Activated naive CD8-positive, alpha-beta T cell treated with anti-CD3 and anti-CD28 coated beads for 36 hours (primary cell): Measurements from ENCODE around the gene DPF1. TPM values are rescaled to one million over a fixed set of nuclear protein-coding genes. Genes with fewer than 3 reads are reported as not detected.
"Not testable (repeated sequence)": the region's sequence is repeated elsewhere in the genome, so short reads cannot be mapped to it uniquely, and the experiment has no call there.

ENCODE experiments used
- DNase-seq: peaks from one replicate; pipeline ENCODE4 v3.0.0; 2021
- H3K27ac Mint-ChIP-seq: one replicate; pipeline ENCODE4 v1.8.0; 2022; ENCODE audit warnings: mild to moderate bottlenecking, moderate library complexity, mixed read lengths
- H3K27me3 Mint-ChIP-seq: one replicate; pipeline ENCODE4 v1.8.0; 2022; ENCODE audit warnings: mild to moderate bottlenecking, mixed read lengths
- H3K36me3 Mint-ChIP-seq: one replicate; pipeline ENCODE4 v1.8.0; 2021; ENCODE audit warnings: mild to moderate bottlenecking, mixed read lengths
- H3K4me1 Mint-ChIP-seq: one replicate; pipeline ENCODE4 v1.8.0; 2021; ENCODE audit warnings: mixed read lengths
- H3K4me3 Mint-ChIP-seq: one replicate; pipeline ENCODE4 v1.8.0; 2022; ENCODE audit warnings: mild to moderate bottlenecking, moderate library complexity, mixed read lengths
- H3K9me3 Mint-ChIP-seq: one replicate; pipeline ENCODE4 v1.8.0; 2022; ENCODE audit warnings: mixed read lengths
- total RNA-seq, 2 experiments: library from RNA; stranded (reverse); gene quantifications; one replicate each; pipeline ENCODE4 v1.2.3, GENCODE V29; 2021

Gene DPF1
- total RNA-seq, result under 1 TPM; 0.41 to 0.50 TPM

DNA sequence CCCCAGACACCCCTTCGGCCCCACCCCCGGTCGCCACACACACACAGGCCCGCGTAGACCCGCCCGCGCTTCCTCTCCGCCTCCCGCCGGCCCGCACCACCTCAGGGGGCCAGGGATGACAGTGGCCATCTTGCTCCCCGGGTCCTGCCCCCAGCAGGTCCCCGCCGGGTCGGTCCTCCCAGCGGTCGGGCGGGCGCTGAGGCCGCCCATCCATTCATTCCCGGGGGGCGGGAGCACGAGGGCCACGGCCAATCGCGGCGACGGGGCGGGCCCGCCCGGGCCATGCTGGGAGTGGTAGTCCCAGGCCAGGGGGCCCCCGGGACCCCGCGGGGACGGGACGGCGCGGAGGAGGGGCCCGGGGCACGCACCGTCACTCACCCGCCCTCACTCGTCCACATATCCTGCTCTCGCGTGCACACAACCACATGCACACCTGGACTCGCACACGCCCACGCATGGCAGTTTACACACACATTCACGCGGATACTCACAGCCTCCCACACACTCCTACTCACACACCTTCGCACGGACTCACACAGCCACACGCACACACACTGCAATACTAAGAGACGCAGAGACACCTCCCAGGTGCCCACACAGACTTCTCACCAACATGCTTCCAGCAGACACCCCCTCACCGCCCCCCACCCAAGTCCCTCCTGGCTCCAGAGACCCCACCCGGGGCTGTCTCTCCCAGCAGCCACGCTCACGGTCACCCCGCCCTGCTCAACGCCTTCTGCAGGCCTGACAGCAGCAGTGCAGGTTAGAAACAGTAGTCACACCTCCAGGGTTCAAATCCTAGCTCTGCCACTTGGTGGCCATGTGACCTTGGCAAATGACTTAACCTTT is at the start of gene DPF1:
DPF1 (minus strand) TSS at position 209 of the 849 bp plus-strand sequence; CDS start at position 129, 80 bp downstream.
- DNase-seq, result peak; percentile 83
- H3K27me3 Mint-ChIP-seq, result peaks cover 90% of the 10 kb centered on the region
- peak within 1 kb of the TSS; percentile 78 for H3K4me3 Mint-ChIP-seq
- no peaks in the 10 kb centered on the region for H3K9me3 Mint-ChIP-seq
- H3K4me1 Mint-ChIP-seq, result peaks cover 12% of the 10 kb centered on the region
- H3K27ac Mint-ChIP-seq, result no peak within 1 kb of the TSS
- no peaks in the 10 kb centered on the region for H3K36me3 Mint-ChIP-seq

DNA sequence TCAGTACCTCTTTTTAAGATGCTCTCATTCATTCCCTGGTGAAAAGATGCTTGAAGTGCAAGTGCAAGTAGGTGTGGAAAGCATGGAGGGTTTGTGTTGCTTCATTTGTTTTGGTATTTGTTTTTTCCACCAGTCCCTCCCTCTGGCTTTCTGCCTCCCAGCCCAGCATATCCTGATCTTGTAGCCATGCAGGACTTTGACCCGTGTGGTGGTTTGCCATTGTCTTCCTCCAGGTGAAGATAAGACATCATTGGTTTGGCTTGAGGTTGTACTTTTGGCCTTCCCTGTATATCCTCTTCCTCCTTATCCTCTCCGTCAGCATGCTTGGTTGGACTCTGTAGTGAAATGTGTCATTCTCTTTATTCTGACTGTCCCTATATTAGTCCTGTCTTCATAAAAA is 49.5 kb upstream of the DPF1 start:
- no peaks in the 10 kb centered on the region for H3K27me3 Mint-ChIP-seq
- DNase-seq, result no peak
- no peak overlapping the region for H3K4me3 Mint-ChIP-seq
- no peak overlapping the region for H3K27ac Mint-ChIP-seq
- H3K9me3 Mint-ChIP-seq, result no peaks in the 10 kb centered on the region
- no peaks in the 10 kb centered on the region for H3K36me3 Mint-ChIP-seq
- H3K4me1 Mint-ChIP-seq, result peaks cover 7% of the 10 kb centered on the region

DNA sequence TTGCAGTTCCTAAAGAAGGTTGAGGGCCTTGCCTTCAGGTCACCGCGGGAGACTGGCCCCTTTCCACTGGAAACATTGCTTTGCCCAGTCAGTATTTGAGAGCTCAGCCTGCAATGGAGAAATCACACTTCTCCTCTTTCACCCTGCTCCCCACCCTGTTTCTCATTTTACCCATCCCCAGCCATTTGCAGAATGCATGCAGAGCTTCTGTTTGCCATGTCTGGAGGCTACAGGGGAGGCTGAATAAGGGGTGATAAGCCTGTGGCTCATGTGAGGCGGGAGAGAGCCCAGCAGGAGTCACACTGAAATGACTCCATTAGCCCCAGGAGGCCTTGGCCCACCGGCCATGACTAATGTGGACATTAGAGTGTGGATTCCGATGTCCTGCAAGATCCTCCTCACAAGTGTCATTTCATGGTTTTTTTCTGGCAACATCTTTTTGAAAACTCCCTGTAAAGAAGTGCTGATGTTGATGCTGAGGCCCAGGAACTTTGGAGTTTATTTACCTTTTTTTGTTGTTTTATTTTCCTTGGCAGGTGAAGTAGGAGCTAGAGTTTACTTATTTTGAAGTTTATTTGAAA is 46.7 kb upstream of the DPF1 start:
- Mint-ChIP-seq H3K27ac (no peak overlapping the region), H3K36me3 (no peaks in the 10 kb centered on the region), H3K4me3 (no peak overlapping the region), H3K27me3 (no peaks in the 10 kb centered on the region), H3K4me1 (peaks cover 23% of the 10 kb centered on the region), H3K9me3 (no peaks in the 10 kb centered on the region)
- DNase-seq, result no peak

DNA sequence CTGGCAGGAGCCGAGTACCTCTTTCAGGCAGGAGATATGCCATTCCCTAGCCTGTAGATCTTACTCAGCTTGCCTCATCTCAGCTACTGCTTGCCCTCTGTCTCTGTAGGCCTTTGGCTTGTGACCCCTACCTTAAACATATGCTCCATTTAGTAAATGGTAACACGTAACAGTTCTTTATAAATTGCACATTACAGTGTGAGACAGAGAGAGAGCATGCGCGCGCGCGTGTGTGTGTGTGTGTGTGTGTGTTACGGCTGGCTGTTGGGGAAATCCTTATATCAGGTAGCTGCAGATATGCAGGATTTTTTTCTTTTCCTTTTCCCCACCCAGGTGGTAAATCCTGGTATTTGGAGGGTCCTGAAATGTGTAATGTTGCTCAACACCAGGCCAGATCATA is 44.5 kb upstream of the DPF1 start:
- Mint-ChIP-seq H3K27me3 (no peaks in the 10 kb centered on the region), H3K27ac (no peak overlapping the region), H3K9me3 (peaks cover under 1% of the 10 kb centered on the region), H3K4me1 (peaks cover 36% of the 10 kb centered on the region), H3K4me3 (no peak overlapping the region), H3K36me3 (peaks cover 2% of the 10 kb centered on the region)
- no peak for DNase-seq

DNA sequence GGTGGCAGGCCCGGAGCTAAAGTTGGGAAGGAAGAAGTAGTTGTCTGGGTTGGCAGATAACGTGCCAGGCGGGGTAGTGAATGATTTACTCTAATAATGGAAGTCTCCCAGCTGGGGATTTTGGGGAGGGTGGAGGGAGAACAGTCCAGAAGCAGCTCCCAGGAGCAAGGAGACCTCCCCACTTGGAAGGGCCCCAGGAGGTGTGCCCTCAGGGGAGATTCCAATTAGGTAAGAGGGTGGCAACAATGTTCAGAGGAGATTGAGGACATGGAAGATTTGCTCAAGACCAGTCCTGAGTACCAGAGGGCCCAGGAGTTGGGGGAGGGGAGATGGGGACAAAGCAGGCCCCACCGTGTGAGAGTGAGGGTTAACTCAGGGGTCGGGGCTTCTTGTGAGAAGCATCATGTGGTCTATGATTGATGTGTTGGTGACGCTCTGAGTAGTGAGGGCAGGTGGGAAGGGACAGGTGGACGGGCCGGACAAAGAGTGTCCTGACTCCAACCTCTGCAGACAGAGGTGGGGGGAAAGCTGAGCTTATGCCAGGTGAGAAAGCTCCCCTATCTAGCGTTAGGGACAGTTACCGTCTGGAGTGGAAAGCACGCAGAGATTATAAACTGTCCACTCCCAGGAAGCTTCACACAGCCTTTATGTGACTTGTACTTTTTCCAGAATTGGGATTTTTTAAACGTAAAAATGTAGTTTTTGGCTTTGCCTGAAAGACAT is 43.9 kb upstream of the DPF1 start:
- H3K4me1 Mint-ChIP-seq, result peaks cover 40% of the 10 kb centered on the region
- no peak overlapping the region for H3K4me3 Mint-ChIP-seq
- peaks cover 1% of the 10 kb centered on the region for H3K9me3 Mint-ChIP-seq

DNA sequence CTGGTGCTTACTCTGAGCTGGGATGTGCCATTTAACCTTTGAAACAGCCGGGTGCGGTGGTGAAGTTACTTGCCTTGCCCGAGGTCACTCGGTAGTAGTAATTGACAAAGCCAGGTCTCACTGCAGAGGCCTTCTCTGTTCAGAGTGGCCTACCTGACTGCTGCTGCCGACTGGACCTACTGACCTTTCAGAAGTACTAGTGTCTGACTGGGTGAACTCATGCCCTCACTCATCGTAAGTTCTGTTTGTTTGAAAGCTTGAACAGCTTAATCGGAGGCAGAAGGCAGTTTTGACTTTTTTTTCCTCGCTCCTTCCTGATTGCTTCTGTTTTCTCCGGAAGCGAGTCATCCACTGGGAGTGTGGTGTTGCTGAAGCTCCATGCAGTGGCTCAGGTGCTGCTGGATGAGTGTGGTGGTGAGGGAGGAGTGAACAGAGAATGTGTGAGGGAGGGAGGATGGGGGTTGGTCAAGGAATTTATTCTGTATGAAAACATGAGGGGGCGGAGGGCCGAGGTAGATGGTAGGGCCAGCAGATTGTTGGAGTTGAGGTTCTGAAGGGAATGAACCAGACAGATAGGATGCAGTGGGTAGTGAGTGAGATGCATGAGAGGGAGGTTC is 43.1 kb upstream of the DPF1 start:
- no peak overlapping the region for H3K27ac Mint-ChIP-seq
- peaks cover 1% of the 10 kb centered on the region for H3K9me3 Mint-ChIP-seq
- peaks cover 40% of the 10 kb centered on the region for H3K4me1 Mint-ChIP-seq
- DNase-seq, result no peak
- peaks cover 2% of the 10 kb centered on the region for H3K36me3 Mint-ChIP-seq
- H3K4me3 Mint-ChIP-seq, result no peak overlapping the region
- no peaks in the 10 kb centered on the region for H3K27me3 Mint-ChIP-seq

More for the DNA sequence above, 43.9 kb upstream of the DPF1 start:
- Mint-ChIP-seq H3K27ac (no peak overlapping the region), H3K27me3 (no peaks in the 10 kb centered on the region), H3K36me3 (peaks cover 2% of the 10 kb centered on the region)
- no peak for DNase-seq

DNA sequence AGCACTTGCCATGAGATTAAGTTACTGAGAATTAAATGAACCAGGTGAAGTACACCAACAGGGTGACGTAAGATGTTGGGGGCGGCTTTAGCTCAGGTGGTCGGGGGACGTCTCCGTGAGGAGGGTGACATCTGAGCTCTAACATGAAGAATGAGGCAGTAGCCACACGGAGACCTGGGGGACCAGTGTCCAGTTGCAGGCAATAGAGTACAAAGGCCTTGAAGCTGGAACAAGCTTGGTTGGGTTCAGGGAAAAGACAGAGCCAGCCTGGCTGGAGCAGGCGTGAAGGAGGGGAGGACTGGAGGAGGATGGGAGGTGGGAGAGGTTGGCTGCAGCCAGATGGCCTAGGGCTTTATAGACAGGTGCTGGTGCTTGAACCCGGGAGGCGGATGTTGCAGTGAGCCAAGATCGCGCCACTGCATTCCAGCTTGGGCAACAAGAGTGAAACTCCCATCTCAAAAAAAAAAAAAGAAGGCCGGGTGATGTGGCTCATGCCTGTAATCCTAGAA is 42.0 kb upstream of the DPF1 start:
- Mint-ChIP-seq H3K36me3 (peaks cover 2% of the 10 kb centered on the region), H3K27me3 (no peaks in the 10 kb centered on the region), H3K27ac (no peak overlapping the region), H3K4me3 (peak overlapping the region; percentile 88), H3K9me3 (peaks cover 1% of the 10 kb centered on the region), H3K4me1 (peaks cover 40% of the 10 kb centered on the region)
- DNase-seq, result no peak

DNA sequence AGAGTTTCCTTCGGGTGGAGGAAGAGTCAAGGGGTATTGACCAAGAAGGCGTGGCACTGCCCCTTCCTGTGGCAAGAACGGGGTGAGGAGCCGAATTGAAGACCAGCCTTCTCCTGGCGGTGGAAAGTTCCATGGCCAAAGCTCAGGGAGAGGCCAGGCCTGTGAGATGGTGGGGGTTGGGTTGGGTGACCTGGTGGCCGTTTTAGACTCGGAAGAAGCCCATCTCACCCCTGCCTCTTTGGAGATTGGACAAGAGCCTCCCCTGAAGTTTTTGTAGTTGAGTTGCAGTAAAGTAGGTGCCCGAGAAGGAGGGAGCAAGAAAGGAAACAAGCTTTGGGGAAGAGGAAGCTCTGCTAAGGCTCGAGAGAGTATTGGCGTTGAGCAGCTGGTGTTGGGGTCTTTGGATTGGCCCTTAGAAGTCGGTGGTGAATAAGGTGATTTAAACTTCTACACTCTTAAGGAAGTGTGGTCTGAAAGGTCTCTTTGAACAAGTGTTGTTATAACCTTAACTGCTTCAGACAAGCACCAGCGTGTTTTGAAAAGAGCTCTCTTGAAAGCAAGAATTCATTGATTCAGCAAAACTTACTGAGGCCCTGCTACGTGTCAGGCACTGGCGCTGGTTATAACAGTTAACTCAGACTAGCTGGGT is 41.3 kb upstream of the DPF1 start:
- H3K27me3 Mint-ChIP-seq, result no peaks in the 10 kb centered on the region
- peak overlapping the region; percentile 88 for H3K4me3 Mint-ChIP-seq
- H3K27ac Mint-ChIP-seq, result peak overlapping the region; percentile 79
- H3K36me3 Mint-ChIP-seq, result peaks cover 2% of the 10 kb centered on the region
- no peak for DNase-seq
- peaks cover 37% of the 10 kb centered on the region for H3K4me1 Mint-ChIP-seq
- peaks cover 1% of the 10 kb centered on the region for H3K9me3 Mint-ChIP-seq

DNA sequence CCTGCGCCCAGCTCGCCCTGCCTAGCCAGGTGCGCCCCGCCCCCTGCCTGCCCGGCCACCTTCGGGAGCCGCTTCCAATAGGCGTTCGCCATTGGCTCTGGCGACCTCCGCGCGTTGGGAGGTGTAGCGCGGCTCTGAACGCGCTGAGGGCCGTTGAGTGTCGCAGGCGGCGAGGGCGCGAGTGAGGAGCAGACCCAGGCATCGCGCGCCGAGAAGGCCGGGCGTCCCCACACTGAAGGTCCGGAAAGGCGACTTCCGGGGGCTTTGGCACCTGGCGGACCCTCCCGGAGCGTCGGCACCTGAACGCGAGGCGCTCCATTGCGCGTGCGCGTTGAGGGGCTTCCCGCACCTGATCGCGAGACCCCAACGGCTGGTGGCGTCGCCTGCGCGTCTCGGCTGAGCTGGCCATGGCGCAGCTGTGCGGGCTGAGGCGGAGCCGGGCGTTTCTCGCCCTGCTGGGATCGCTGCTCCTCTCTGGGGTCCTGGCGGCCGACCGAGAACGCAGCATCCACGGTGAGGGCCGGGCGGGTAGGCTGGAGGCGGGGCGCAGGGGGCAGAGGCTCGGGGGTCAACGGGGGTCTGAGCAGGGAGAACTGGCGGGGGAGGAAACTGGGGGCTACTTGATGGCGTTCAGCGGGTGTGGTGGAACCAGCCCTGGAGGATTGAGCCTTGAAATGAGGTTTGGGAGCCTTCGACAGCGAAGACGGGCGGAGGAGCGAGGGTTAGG is 40.6 kb upstream of the DPF1 start, which contains the start of gene SPINT2:
SPINT2 (plus strand) TSS at position 88 of the 727 bp plus-strand sequence; CDS start at position 408, 320 bp downstream.
- Mint-ChIP-seq H3K9me3 (peaks cover 1% of the 10 kb centered on the region), H3K36me3 (peaks cover 2% of the 10 kb centered on the region), H3K27ac (peak within 1 kb of the TSS; percentile 92), H3K4me3 (peak within 1 kb of the TSS; percentile 88), H3K27me3 (no peaks in the 10 kb centered on the region), H3K4me1 (peaks cover 32% of the 10 kb centered on the region)
- DNase-seq, result peak; percentile 73

DNA sequence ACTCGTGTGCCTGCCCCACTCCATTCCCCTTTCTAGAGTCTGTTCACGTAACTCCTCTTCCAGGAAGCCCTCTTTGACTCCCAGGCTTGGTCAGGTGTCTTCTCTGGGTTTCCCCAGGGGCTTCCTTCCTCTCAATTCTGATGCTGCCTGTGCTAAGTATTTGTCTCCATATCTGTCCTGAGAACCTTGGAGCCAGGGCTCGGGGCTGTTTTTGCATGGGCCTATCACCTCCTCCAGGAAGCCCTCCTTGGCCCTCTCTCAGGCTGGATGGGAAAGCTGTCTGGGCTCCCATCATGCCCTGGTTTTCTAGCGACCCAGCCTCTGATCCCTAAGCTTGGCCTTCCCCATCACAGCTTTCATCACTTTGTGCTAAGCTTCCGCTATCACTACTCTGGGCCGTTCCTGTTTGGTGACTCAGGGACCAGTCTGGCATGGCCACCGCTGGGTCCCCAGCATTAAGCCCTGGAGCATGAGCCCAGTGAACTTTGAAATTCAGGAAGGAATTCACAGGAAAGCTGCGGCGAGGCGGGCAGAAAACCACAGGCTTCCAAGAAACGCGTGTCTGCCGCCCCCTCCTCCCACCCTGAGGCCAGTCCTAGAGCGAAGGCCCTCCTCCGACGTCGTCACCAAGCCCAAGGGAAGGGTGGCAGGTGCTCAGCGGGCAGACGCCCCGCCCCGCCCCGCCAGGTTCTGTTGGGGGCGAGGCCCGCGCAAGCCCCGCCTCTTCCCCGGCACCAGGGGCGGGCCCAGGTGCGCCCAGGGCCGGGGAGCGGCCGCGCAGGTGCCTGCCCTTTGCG is 39.9 kb upstream of the DPF1 start:
- peak; percentile 84 for DNase-seq
- Mint-ChIP-seq H3K27me3 (peaks cover 3% of the 10 kb centered on the region), H3K27ac (peak overlapping the region; percentile 92), H3K4me3 (peak overlapping the region; percentile 81), H3K4me1 (peaks cover 34% of the 10 kb centered on the region), H3K36me3 (peaks cover 2% of the 10 kb centered on the region), H3K9me3 (peaks cover 1% of the 10 kb centered on the region)

DNA sequence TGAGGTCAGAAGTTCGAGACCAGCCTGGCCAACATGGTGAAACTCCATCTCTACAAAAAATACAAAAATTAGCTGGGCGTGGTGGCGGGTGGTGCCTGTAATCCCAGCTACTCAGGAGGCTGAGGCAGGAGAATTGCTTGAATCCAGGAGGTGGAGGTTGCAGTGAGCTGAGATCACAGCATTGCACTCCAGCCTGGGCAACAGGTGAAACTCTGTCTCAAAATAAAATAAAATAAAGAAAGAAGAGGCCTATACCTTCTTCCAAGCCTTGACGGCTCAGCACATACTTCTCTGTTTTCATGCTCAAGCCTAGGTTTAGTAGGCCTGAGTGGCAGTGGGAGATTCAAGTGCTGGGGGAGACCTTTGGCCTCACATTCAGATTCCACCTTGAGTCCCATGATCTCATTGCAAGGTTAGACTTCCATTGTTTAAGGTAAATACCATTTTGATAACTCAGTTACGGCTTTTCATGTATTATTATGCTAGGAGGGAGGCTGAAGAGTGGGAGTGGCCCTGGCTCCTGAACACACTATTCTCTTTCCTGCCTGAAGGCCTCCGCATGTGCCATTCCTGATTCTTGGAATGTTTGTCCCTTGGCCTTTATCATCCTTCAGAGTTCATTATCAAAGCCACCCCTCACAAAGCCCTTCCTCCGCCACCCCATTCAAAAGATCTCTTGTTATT is 38.7 kb upstream of the DPF1 start:
- no peak overlapping the region for H3K4me3 Mint-ChIP-seq
- peaks cover 2% of the 10 kb centered on the region for H3K36me3 Mint-ChIP-seq
- H3K4me1 Mint-ChIP-seq, result peaks cover 30% of the 10 kb centered on the region
- H3K27ac Mint-ChIP-seq, result peak overlapping the region; percentile 70
- H3K27me3 Mint-ChIP-seq, result peaks cover 8% of the 10 kb centered on the region
- peaks cover 1% of the 10 kb centered on the region for H3K9me3 Mint-ChIP-seq
- DNase-seq, result no peak

DNA sequence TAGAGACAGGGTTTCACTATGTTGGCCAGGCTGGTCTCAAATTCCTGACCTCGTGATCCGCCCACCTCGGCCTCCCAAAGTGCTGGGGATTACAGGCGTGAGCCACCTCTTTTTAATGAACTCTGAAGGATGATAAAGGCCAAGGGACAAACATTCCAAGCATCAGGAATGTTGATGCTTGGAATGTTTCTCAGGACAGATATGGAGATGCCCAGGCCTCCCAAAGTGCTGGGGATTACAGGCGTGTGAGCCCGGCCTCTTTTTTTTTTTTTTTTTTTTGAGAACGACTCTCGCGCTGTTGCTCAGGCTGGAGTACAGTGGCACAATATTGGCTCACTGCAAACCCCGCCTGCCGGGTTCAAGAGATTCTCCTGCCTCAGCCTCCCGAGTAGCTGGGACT is 37.9 kb upstream of the DPF1 start:
- not testable (repeated sequence) for DNase-seq, H3K9me3 Mint-ChIP-seq, H3K27ac Mint-ChIP-seq, H3K4me3 Mint-ChIP-seq, H3K36me3 Mint-ChIP-seq
- Mint-ChIP-seq H3K4me1 (peaks cover 25% of the 10 kb centered on the region), H3K27me3 (peaks cover 13% of the 10 kb centered on the region)
